ENCODE results near the gene KAT5.

DNA sequence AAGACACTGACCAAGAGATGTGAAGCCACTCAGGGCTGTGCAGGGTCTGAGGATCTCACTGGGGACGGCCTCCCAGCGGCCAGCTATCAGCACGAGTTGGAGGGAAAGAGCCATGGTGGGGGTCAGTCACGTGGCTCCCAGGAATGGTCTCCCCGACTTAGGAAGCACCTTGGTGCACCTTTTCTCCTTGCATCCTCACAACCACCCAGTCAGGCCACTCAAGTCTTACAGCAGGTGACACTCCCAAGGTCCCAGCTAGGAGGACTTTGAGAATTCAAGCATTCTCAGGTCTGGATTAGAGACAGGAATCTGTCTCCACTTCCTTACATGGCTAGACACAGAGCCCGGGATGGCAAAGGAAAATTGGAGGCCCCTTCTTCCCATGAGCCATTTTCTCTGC lies 5.9 kb downstream of the KAT5 start:
- TF ChIP-seq, protein P1, sequence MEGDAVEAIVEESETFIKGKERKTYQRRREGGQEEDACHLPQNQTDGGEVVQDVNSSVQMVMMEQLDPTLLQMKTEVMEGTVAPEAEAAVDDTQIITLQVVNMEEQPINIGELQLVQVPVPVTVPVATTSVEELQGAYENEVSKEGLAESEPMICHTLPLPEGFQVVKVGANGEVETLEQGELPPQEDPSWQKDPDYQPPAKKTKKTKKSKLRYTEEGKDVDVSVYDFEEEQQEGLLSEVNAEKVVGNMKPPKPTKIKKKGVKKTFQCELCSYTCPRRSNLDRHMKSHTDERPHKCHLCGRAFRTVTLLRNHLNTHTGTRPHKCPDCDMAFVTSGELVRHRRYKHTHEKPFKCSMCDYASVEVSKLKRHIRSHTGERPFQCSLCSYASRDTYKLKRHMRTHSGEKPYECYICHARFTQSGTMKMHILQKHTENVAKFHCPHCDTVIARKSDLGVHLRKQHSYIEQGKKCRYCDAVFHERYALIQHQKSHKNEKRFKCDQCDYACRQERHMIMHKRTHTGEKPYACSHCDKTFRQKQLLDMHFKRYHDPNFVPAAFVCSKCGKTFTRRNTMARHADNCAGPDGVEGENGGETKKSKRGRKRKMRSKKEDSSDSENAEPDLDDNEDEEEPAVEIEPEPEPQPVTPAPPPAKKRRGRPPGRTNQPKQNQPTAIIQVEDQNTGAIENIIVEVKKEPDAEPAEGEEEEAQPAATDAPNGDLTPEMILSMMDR (IDR thresholded peaks at IDR 0.05; ENCODE audit: insufficient read depth, low read depth, low read length), result no peak
- no peak for TF ChIP-seq EZH2 (IDR thresholded peaks at IDR 0.05; ENCODE audit: insufficient read depth, low read length)

Data from astrocyte (in vitro differentiated cells and primary cell).